ENCODE results near the gene GBX2. TPM values are rescaled to one million over a fixed set of nuclear protein-coding genes. Genes with fewer than 3 reads are reported as not detected.
"Not testable (repeated sequence)": the region's sequence is repeated elsewhere in the genome, so short reads cannot be mapped to it uniquely, and the experiment has no call there.

The GBX2 gene
- polyA plus RNA-seq, 3 donors: not detected

- 35 to 50% (median 44%) methylated on average over 15 of the region's 15 CpGs for WGBS, 3 donors
- H3K27ac ChIP-seq (ENCODE audit: low read depth, low read length): no peak overlapping the region
Measured at GRCh38 chr2:236161082-236161462, 7.1 kb downstream of the GBX2 start.

- WGBS, 3 donors: 19 to 31% (median 27%) methylated on average over 21 to 22 of the region's 22 CpGs
- H3K27ac ChIP-seq (ENCODE audit: low read depth, low read length): no peak overlapping the region
Measured at GRCh38 chr2:236160366-236161081, 7.7 kb downstream of the GBX2 start.

- WGBS, 3 donors: 10 to 16% (median 12%) methylated on average over 15 to 33 of the region's 33 CpGs
Measured at GRCh38 chr2:236159778-236160170, 8.4 kb downstream of the GBX2 start.

GRCh38 chr2:236158969-236159777, 9.0 kb downstream of the GBX2 start:
- H3K27ac ChIP-seq (ENCODE audit: low read depth, low read length): no peak overlapping the region
- WGBS, 3 donors: 13 to 17% (median 15%) methylated on average over 44 to 45 of the region's 45 CpGs

More at GRCh38 chr2:236159778-236160170, 8.4 kb downstream of the GBX2 start:
- no peak overlapping the region for H3K27ac ChIP-seq (ENCODE audit: low read depth, low read length)

GRCh38 chr2:236157815-236158498, 10.2 kb downstream of the GBX2 start:
- WGBS, 3 donors: 85 to 93% (median 87%) methylated on average over 10 of the region's 10 CpGs

GRCh38 chr2:236157366-236157765, 10.8 kb downstream of the GBX2 start:
- H3K27ac ChIP-seq (ENCODE audit: low read depth, low read length): no peak overlapping the region
- WGBS, 3 donors: 83 to 95% (median 92%) methylated on average over 6 of the region's 6 CpGs

More at GRCh38 chr2:236157815-236158498, 10.2 kb downstream of the GBX2 start:
- H3K27ac ChIP-seq (ENCODE audit: low read depth, low read length): no peak overlapping the region

GRCh38 chr2:236156860-236157194, 11.4 kb downstream of the GBX2 start:
- WGBS, 3 donors: 62 to 81% (median 79%) methylated on average over 7 of the region's 7 CpGs
- no peak overlapping the region for H3K27ac ChIP-seq (ENCODE audit: low read depth, low read length)

- H3K27ac ChIP-seq (ENCODE audit: low read depth, low read length): no peak overlapping the region
- 79 to 93% (median 90%) methylated on average over 16 of the region's 16 CpGs for WGBS, 3 donors
Measured at GRCh38 chr2:236156095-236156859, 11.9 kb downstream of the GBX2 start.

- WGBS, 3 donors: 77 to 89% (median 82%) methylated on average over 3 of the region's 3 CpGs
Measured at GRCh38 chr2:236155406-236155805, 12.8 kb downstream of the GBX2 start.

GRCh38 chr2:236146436-236146835, 21.8 kb downstream of the GBX2 start:
- 88 to 93% (median 93%) methylated on average over 7 of the region's 7 CpGs for WGBS, 3 donors
- no peak overlapping the region for H3K27ac ChIP-seq (ENCODE audit: low read depth, low read length)

More at GRCh38 chr2:236155406-236155805, 12.8 kb downstream of the GBX2 start:
- no peak overlapping the region for H3K27ac ChIP-seq (ENCODE audit: low read depth, low read length)

GRCh38 chr2:236143811-236144210, 24.4 kb downstream of the GBX2 start:
- H3K27ac ChIP-seq (ENCODE audit: low read depth, low read length): no peak overlapping the region
- 81 to 93% (median 92%) methylated on average over 10 of the region's 10 CpGs for WGBS, 3 donors

- 87 to 89% (median 89%) methylated on average over 11 of the region's 11 CpGs for whole genome bisulfite sequencing, 3 donors
- not testable (repeated sequence) for H3K27ac ChIP-seq (ENCODE audit: low read depth, low read length)
Measured at GRCh38 chr2:236141616-236142015, 26.6 kb downstream of the GBX2 start.

- H3K27ac ChIP-seq (ENCODE audit: low read depth, low read length): no peak overlapping the region
- WGBS, 3 donors: 93 to 95% (median 94%) methylated on average over 10 of the region's 10 CpGs
Measured at GRCh38 chr2:236137066-236137465, 31.1 kb downstream of the GBX2 start.

GRCh38 chr2:236136538-236136937, 31.6 kb downstream of the GBX2 start:
- WGBS, 3 donors: 67 to 88% (median 77%) methylated on average over 19 of the region's 19 CpGs
- H3K27ac ChIP-seq (ENCODE audit: low read depth, low read length): no peak overlapping the region

- H3K27ac ChIP-seq (ENCODE audit: low read depth, low read length): no peak overlapping the region
- WGBS, 3 donors: 84 to 90% (median 88%) methylated on average over 12 of the region's 12 CpGs
Measured at GRCh38 chr2:236133410-236134012, 34.7 kb downstream of the GBX2 start.

- 79 to 87% (median 83%) methylated on average over 10 of the region's 10 CpGs for WGBS, 3 donors
Measured at GRCh38 chr2:236131073-236131692, 37.0 kb downstream of the GBX2 start.

GRCh38 chr2:236130349-236130998, 37.7 kb downstream of the GBX2 start:
- no peak overlapping the region for H3K27ac ChIP-seq (ENCODE audit: low read depth, low read length)
- WGBS, 3 donors: 91 to 93% (median 93%) methylated on average over 6 of the region's 6 CpGs

More at GRCh38 chr2:236131073-236131692, 37.0 kb downstream of the GBX2 start:
- no peak overlapping the region for H3K27ac ChIP-seq (ENCODE audit: low read depth, low read length)

All from adipose tissue (tissue), 3 donors.